IMR-90 (cell line): ENCODE results near the gene JPH3. TPM values are rescaled to one million over a fixed set of nuclear protein-coding genes. Genes with fewer than 3 reads are reported as not detected.

Source experiments
- ATAC-seq: fragments of 200-7000 bp; cut with Tn5 transposase; 2 replicates; pipeline ENCODE4 v1.9.1; 2020; ENCODE audit warnings: low read depth, mild to moderate bottlenecking, moderate library complexity
- BruUV-seq: library from RNA; stranded (reverse); fragments of 400-500 nt; replicated peaks from 2 replicates; lab custom pipeline; 2021; lab: Mats Ljungman, UMichigan
- CTCF ChIA-PET: fragments of 300-600 bp; formaldehyde crosslinking; extraction: SDS; loops from one replicate; lab custom pipeline; 2021; ENCODE audit warnings: antibody characterized with exemption; lab: Yijun Ruan, JAX
- POLR2A ChIA-PET: fragments of 300-600 bp; sonication (Branson Sonifier 250); formaldehyde crosslinking; loops from one replicate; lab custom pipeline; 2022; ENCODE audit warnings: antibody characterized with exemption; ENCODE audit not compliant: unreplicated experiment; lab: Charles Lee
- DNase-seq: peaks from one replicate; pipeline ENCODE4 v3.0.0; 2013
- H2AFZ ChIP-seq: replicated peaks from 2 replicates; pipeline ENCODE3; 2013; ENCODE audit warnings: low read length, mild to moderate bottlenecking; ENCODE audit not compliant: poor library complexity
- H2AK5ac ChIP-seq: 2 replicates; pipeline ENCODE4 v1.6.1; 2013; ENCODE audit warnings: low read depth, low read length, inconsistent platforms
- H2AK9ac ChIP-seq: replicated peaks from 2 replicates; pipeline ENCODE3; 2013; ENCODE audit warnings: mild to moderate bottlenecking, low read depth, low read length, moderate library complexity; ENCODE audit not compliant: poor library complexity
- H2BK120ac ChIP-seq: 2 replicates; pipeline ENCODE4 v1.6.1; 2013; ENCODE audit warnings: low read depth, low read length, inconsistent platforms
- H2BK15ac ChIP-seq: 3 replicates; pipeline ENCODE4 v1.6.1; 2013; ENCODE audit warnings: low read depth, low read length, inconsistent platforms
- H2BK20ac ChIP-seq: 2 replicates; pipeline ENCODE4 v1.6.1; 2013; ENCODE audit warnings: low read depth, mild to moderate bottlenecking, inconsistent platforms, low read length, moderate library complexity
- H2BK5ac ChIP-seq: 2 replicates; pipeline ENCODE4 v1.6.1; 2013; ENCODE audit warnings: mild to moderate bottlenecking, low read depth, low read length, inconsistent platforms; ENCODE audit not compliant: poor library complexity, severe bottlenecking
- H3K14ac ChIP-seq: replicated peaks from 2 replicates; pipeline ENCODE4 v1.6.1; 2013; ENCODE audit warnings: low read depth, low read length, inconsistent platforms
- H3K18ac ChIP-seq: 2 replicates; pipeline ENCODE4 v1.6.1; 2013; ENCODE audit warnings: low read depth, low read length, control low read depth
- H3K23ac ChIP-seq: 2 replicates; pipeline ENCODE4 v1.6.1; 2013; ENCODE audit warnings: low read depth, low read length, inconsistent platforms
- H3K27ac ChIP-seq: 2 replicates; pipeline ENCODE4 v1.5.1; 2013; ENCODE audit warnings: mild to moderate bottlenecking, control low read depth, low read length; ENCODE audit not compliant: insufficient read depth
- H3K27me3 ChIP-seq: 2 replicates; pipeline ENCODE4 v1.6.1; 2013; ENCODE audit warnings: low read length; ENCODE audit not compliant: control insufficient read depth, insufficient read depth
- H3K36me3 ChIP-seq: 2 replicates; pipeline ENCODE4 v1.6.1; 2013; ENCODE audit warnings: low read length, mixed read lengths; ENCODE audit not compliant: control insufficient read depth, insufficient read depth
- H3K4ac ChIP-seq: 2 replicates; pipeline ENCODE4 v1.6.1; 2013; ENCODE audit warnings: low read depth, low read length, inconsistent platforms
- H3K4me1 ChIP-seq: 2 replicates; pipeline ENCODE4 v1.6.1; 2013; ENCODE audit warnings: low read length, mixed read lengths; ENCODE audit not compliant: control insufficient read depth, insufficient read depth
- H3K4me2 ChIP-seq: 2 replicates; pipeline ENCODE4 v1.6.1; 2013; ENCODE audit warnings: low read depth, mild to moderate bottlenecking, control low read depth, low read length, moderate library complexity
- H3K4me3 ChIP-seq: 2 replicates; pipeline ENCODE4 v1.5.1; 2013; ENCODE audit warnings: low read depth, mild to moderate bottlenecking, control low read depth, low read length, moderate library complexity; ENCODE audit not compliant: insufficient read depth
- H3K56ac ChIP-seq: 2 replicates; pipeline ENCODE4 v1.6.1; 2013; ENCODE audit warnings: low read length, inconsistent platforms; ENCODE audit not compliant: insufficient read depth; ENCODE audit errors: extremely low read depth
- H3K79me1 ChIP-seq, 2 experiments: 2 replicates each; pipeline ENCODE4 v1.6.1; 2013; ENCODE audit warnings: low read length in 2 of 2, inconsistent platforms in 1 of 2, low read depth in 1 of 2
- H3K9ac ChIP-seq: 2 replicates; pipeline ENCODE4 v1.6.1; 2013; ENCODE audit warnings: low read depth, low read length, control low read depth
- H3K9me1 ChIP-seq: 2 replicates; pipeline ENCODE4 v1.6.1; 2013; ENCODE audit warnings: low read length, inconsistent platforms; ENCODE audit not compliant: insufficient read depth
- H3K9me3 ChIP-seq: 2 replicates; pipeline ENCODE4 v1.6.1; 2013; ENCODE audit warnings: low read length; ENCODE audit not compliant: control insufficient read depth, insufficient read depth
- H4K20me1 ChIP-seq: 2 replicates; pipeline ENCODE4 v1.6.1; 2013; ENCODE audit warnings: low read length, inconsistent platforms; ENCODE audit not compliant: insufficient read depth
- H4K5ac ChIP-seq: 2 replicates; pipeline ENCODE4 v1.6.1; 2013; ENCODE audit warnings: mild to moderate bottlenecking, low read depth, low read length, control low read depth
- H4K8ac ChIP-seq, 2 experiments: 2 replicates each; pipeline ENCODE4 v1.6.1; 2013; ENCODE audit warnings: low read depth in 2 of 2, low read length in 2 of 2, control low read depth in 1 of 2, inconsistent platforms in 1 of 2
- H4K91ac ChIP-seq: 2 replicates; pipeline ENCODE4 v1.6.1; 2013; ENCODE audit warnings: low read depth, low read length, inconsistent platforms; ENCODE audit not compliant: insufficient read depth
- BHLHE40 ChIP-seq: fragments of 150-350 bp; IDR thresholded peaks from 2 replicates; pipeline ENCODE4 v1.6.1; 2016; ENCODE audit warnings: mild to moderate bottlenecking, low read depth, low read length
- CEBPB ChIP-seq: IDR thresholded peaks from 2 replicates; pipeline ENCODE4 v1.6.1; 2012; ENCODE audit warnings: low read depth, low read length, improper control_type of control experiment
- CHD1 ChIP-seq: IDR thresholded peaks from 2 replicates; pipeline ENCODE4 v1.6.1; 2012; ENCODE audit warnings: low read depth, low read length, improper control_type of control experiment
- CTCF ChIP-seq: conservative IDR thresholded peaks from 2 replicates; pipeline ENCODE4 v1.5.1; 2012; ENCODE audit warnings: mild to moderate bottlenecking, low read depth, low read length, improper control_type of control experiment
- FOS ChIP-seq: fragments of 150-350 bp; IDR thresholded peaks from 2 replicates; pipeline ENCODE4 v1.6.1; 2016; ENCODE audit warnings: low read depth, low read length
- MAFK ChIP-seq: IDR thresholded peaks from 2 replicates; pipeline ENCODE4 v1.6.1; 2012; ENCODE audit warnings: low read depth, low read length, improper control_type of control experiment
- MAZ ChIP-seq: IDR thresholded peaks from 2 replicates; pipeline ENCODE4 v1.6.1; 2012; ENCODE audit warnings: low read depth, mild to moderate bottlenecking, low read length, improper control_type of control experiment, moderate library complexity, borderline replicate concordance
- MXI1 ChIP-seq: IDR thresholded peaks from 2 replicates; pipeline ENCODE4 v1.6.1; 2012; ENCODE audit warnings: low read depth, mild to moderate bottlenecking, low read length, moderate library complexity, borderline replicate concordance
- NFE2L2 ChIP-seq: fragments of 150-350 bp; IDR thresholded peaks from 2 replicates; pipeline ENCODE4 v1.6.1; 2016; ENCODE audit warnings: low read depth, mild to moderate bottlenecking, low read length
- RAD21 ChIP-seq: IDR thresholded peaks from 2 replicates; pipeline ENCODE4 v1.6.1; 2012; ENCODE audit warnings: low read length, improper control_type of control experiment
- RCOR1 ChIP-seq: IDR thresholded peaks from 2 replicates; pipeline ENCODE4 v1.6.1; 2012; ENCODE audit warnings: mild to moderate bottlenecking, low read length, improper control_type of control experiment; ENCODE audit not compliant: insufficient replicate concordance
- SMC3 ChIP-seq: fragments of 150-350 bp; IDR thresholded peaks from 2 replicates; pipeline ENCODE4 v1.6.1; 2016; ENCODE audit warnings: low read depth, mild to moderate bottlenecking, antibody characterized with exemption, low read length, moderate library complexity
- USF2 ChIP-seq: fragments of 150-350 bp; IDR thresholded peaks from 2 replicates; pipeline ENCODE4 v1.6.1; 2017; ENCODE audit warnings: mild to moderate bottlenecking, antibody characterized with exemption, low read length, low read depth
- WGBS, 2 experiments: methylation state at CpG; one replicate each; pipeline versions ENCODE4 v1.1.5 to v1.1.7; 2013; ENCODE audit warnings: missing lambda C conversion rate in 2 of 2; ENCODE audit not compliant: insufficient read length in 1 of 2; ENCODE audit errors: extremely low coverage in 2 of 2; 5-methylcytosine and 5-hydroxymethylcytosine counted together
- dilution Hi-C: fragments of 300-500 bp; cut with HindIII; formaldehyde crosslinking; loops from one replicate; pipeline ENCODE4 v1.14.3; 2018; ENCODE audit warnings: low sequenced_read_pairs; ENCODE audit not compliant: unreplicated experiment
- in situ Hi-C: fragments of 300-500 bp; cut with MboI; formaldehyde crosslinking; loops from 3 replicates; pipeline ENCODE4 v1.14.3; 2019; ENCODE audit warnings: low sequenced_read_pairs, inconsistent platforms, mixed read lengths
- intact Hi-C: fragments of 100-400 bp; cut with micrococcal nuclease; formaldehyde crosslinking; loops from 2 replicates; pipeline ENCODE4 v1.10.0; 2022
- polyA plus RNA-seq, 3 experiments: library from polyadenylated mRNA; depleted of rRNA; stranded (reverse); fragments of >200 nt; gene quantifications; 2 replicates each; pipeline ENCODE4 v1.2.3, GENCODE V29; 2012; ENCODE audit warnings: low replicate concordance in 1 of 3
- total RNA-seq: library from RNA; depleted of rRNA; stranded (reverse); fragments of >200 nt; gene quantifications from 2 replicates; pipeline ENCODE4 v1.2.3, GENCODE V29; 2012
- TF ChIP-seq, protein P1 (sequence below): fragments of 150-350 bp; IDR thresholded peaks from 2 replicates; pipeline ENCODE4 v1.6.1; 2016; ENCODE audit warnings: low read depth, mild to moderate bottlenecking, low read length, moderate library complexity, borderline replicate concordance

The JPH3 gene
- total and polyA plus RNA-seq, 2 of the 4 experiments (the other 2 are of a cell fraction), result 0.03 TPM; not detected in 1

- POLR2A ChIA-PET, result no interaction called here
- no peak overlapping the region for H3K4me3 ChIP-seq
- no peak overlapping the region for H2BK120ac ChIP-seq
- no peak overlapping the region for H3K4ac ChIP-seq
- H3K23ac ChIP-seq, result no peak overlapping the region
- ATAC-seq (no peak), DNase-seq (no peak)
- H2AK5ac ChIP-seq, result no peak overlapping the region
- dilution Hi-C loops (no loop called here), intact Hi-C loops (no loop called here), in situ Hi-C loops (no loop called here)
- H3K56ac ChIP-seq, result no peak overlapping the region
- WGBS, 2 experiments, result 85% methylated on average over 22 of the region's 29 CpGs; no CpG with 5 or more reads in 1 of the 2 experiments
- H3K9me1 ChIP-seq, result no peaks in the 10 kb centered on the region
- no peaks in the 10 kb centered on the region for H4K20me1 ChIP-seq
- CTCF ChIA-PET, result interaction anchor here (1.8 kb wide), 1 partner anchor 10 kb away, joined by 7 read pairs; no protein-coding TSS in a partner anchor
- H3K9me3 ChIP-seq, result no peaks in the 10 kb centered on the region
- H3K9ac ChIP-seq, result no peak overlapping the region
- H2BK20ac ChIP-seq, result no peak overlapping the region
- H3K18ac ChIP-seq, result no peak overlapping the region
- H3K14ac ChIP-seq, result no peak overlapping the region
- H3K27me3 ChIP-seq, result peaks cover 11% of the 10 kb centered on the region; the same call in 1 of the 2 replicates
- H2BK15ac ChIP-seq, result no peak overlapping the region
- no peak overlapping the region for H3K4me2 ChIP-seq
- no peaks in the 10 kb centered on the region for H3K36me3 ChIP-seq
- peak overlapping the region; percentile 55 for H2AK9ac ChIP-seq
- H4K5ac ChIP-seq, result no peak overlapping the region
- H4K8ac ChIP-seq, result no peak overlapping the region
- no peak overlapping the region for H3K27ac ChIP-seq
- BruUV-seq, result no TSS peak
- H3K4me1 ChIP-seq, result peaks cover 7% of the 10 kb centered on the region; the same call in 1 of the 2 replicates
- no peaks in the 10 kb centered on the region for H3K79me1 ChIP-seq
- no peak overlapping the region for H2BK5ac ChIP-seq
- no peak overlapping the region for H4K91ac ChIP-seq
- no peak overlapping the region for H2AFZ ChIP-seq
- no peak for TF ChIP-seq SMC3
- TF ChIP-seq BHLHE40, result no peak
- TF ChIP-seq MXI1, result no peak
- no peak for TF ChIP-seq FOS
- TF ChIP-seq RAD21, result no peak
- no peak for TF ChIP-seq CTCF
- TF ChIP-seq, protein P1, sequence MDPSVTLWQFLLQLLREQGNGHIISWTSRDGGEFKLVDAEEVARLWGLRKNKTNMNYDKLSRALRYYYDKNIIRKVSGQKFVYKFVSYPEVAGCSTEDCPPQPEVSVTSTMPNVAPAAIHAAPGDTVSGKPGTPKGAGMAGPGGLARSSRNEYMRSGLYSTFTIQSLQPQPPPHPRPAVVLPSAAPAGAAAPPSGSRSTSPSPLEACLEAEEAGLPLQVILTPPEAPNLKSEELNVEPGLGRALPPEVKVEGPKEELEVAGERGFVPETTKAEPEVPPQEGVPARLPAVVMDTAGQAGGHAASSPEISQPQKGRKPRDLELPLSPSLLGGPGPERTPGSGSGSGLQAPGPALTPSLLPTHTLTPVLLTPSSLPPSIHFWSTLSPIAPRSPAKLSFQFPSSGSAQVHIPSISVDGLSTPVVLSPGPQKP, result no peak
- no peak for TF ChIP-seq MAFK
- no peak for TF ChIP-seq RCOR1
- no peak for TF ChIP-seq NFE2L2
- no peak for TF ChIP-seq CEBPB
- TF ChIP-seq USF2, result no peak
- no peak for TF ChIP-seq MAZ
- TF ChIP-seq CHD1, result no peak
Measured at GRCh38 chr16:87561200-87562105, 40.9 kb upstream of the JPH3 start.
